Activated T-cell treated with anti-CD3 and anti-CD28 coated beads for 48 hours (primary cell): Measurements from ENCODE around the gene PRM3.
"Not testable (repeated sequence)": the region's sequence is repeated elsewhere in the genome, so short reads cannot be mapped to it uniquely, and the experiment has no call there.

Experiments used
- DNase-seq: peaks from one replicate; pipeline ENCODE4 v3.0.0-alpha.2; 2020; ENCODE audit warnings: low read depth

The PRM3 gene

GRCh38 chr16:11303405-11304138 is 30.1 kb upstream of the PRM3 start:
- no peak for DNase-seq

- no peak for DNase-seq
These were observed 29.5 kb upstream of the PRM3 start for GRCh38 chr16:11302977-11303376.

GRCh38 chr16:11301645-11302501 is 28.4 kb upstream of the PRM3 start:
- DNase-seq: no peak

GRCh38 chr16:11300560-11300892 is 27.1 kb upstream of the PRM3 start:
- DNase-seq: no peak

- DNase-seq: no peak
These were observed 26.6 kb upstream of the PRM3 start for GRCh38 chr16:11299865-11300559.

GRCh38 chr16:11298950-11299547 is 25.6 kb upstream of the PRM3 start:
- DNase-seq: not testable (repeated sequence)

- no peak for DNase-seq
These were observed 24.9 kb upstream of the PRM3 start for GRCh38 chr16:11298143-11298900.

GRCh38 chr16:11297492-11298142 is 24.2 kb upstream of the PRM3 start:
- peak; percentile 58 for DNase-seq

- no peak for DNase-seq
These were observed 23.5 kb upstream of the PRM3 start for GRCh38 chr16:11296706-11297491.

- no peak for DNase-seq
These were observed 22.9 kb upstream of the PRM3 start for GRCh38 chr16:11296351-11296705.

GRCh38 chr16:11295672-11296071 is 22.2 kb upstream of the PRM3 start:
- DNase-seq: no peak

- no peak for DNase-seq
These were observed 18.8 kb upstream of the PRM3 start for GRCh38 chr16:11292076-11292748.

GRCh38 chr16:11291091-11291703 is 17.8 kb upstream of the PRM3 start:
- no peak for DNase-seq

- DNase-seq: no peak
These were observed 16.9 kb upstream of the PRM3 start for GRCh38 chr16:11290102-11290893.

- not testable (repeated sequence) for DNase-seq
These were observed 16.3 kb upstream of the PRM3 start for GRCh38 chr16:11289696-11290095.

GRCh38 chr16:11289202-11289601 is 15.8 kb upstream of the PRM3 start:
- no peak for DNase-seq

GRCh38 chr16:11285842-11286241 is 12.4 kb upstream of the PRM3 start:
- no peak for DNase-seq

GRCh38 chr16:11283820-11284248 is 10.4 kb upstream of the PRM3 start:
- no peak for DNase-seq
